Lower leg skin (tissue), 3 donors: ENCODE data around the gene FNDC3A.

ENCODE experiments used
- CTCF ChIP-seq, 3 donors: fragments of 450-650 bp; IDR thresholded peaks; one replicate each; pipeline ENCODE4 v1.5.1; 2016; ENCODE audit warnings: antibody characterized with exemption in 3 of 3, mild to moderate bottlenecking in 3 of 3, moderate library complexity in 2 of 3
- POLR2A ChIP-seq, 2 donors: fragments of 450-650 bp; IDR thresholded peaks; one replicate each; pipeline ENCODE4 v1.6.1; 2016 to 2017; ENCODE audit warnings: antibody characterized with exemption in 2 of 2, mild to moderate bottlenecking in 1 of 2, moderate library complexity in 1 of 2

- TF ChIP-seq POLR2A (IDR thresholded peaks at IDR 0.05) (no peak), CTCF (IDR thresholded peaks at IDR 0.05) (no peak)
Measured at GRCh38 chr13:48976576-48977285, 1.0 kb downstream of the FNDC3A start.
